Activated T-cell treated with anti-CD3 and anti-CD28 coated beads, Interleukin-2, amount 50 U/mL, for 48 hours (primary cell): ENCODE measurements around the gene DOCK11.

Source experiments
- DNase-seq, 2 experiments: peaks; one replicate each; pipeline ENCODE4 v3.0.0-alpha.2; 2020

The DOCK11 gene

DNA sequence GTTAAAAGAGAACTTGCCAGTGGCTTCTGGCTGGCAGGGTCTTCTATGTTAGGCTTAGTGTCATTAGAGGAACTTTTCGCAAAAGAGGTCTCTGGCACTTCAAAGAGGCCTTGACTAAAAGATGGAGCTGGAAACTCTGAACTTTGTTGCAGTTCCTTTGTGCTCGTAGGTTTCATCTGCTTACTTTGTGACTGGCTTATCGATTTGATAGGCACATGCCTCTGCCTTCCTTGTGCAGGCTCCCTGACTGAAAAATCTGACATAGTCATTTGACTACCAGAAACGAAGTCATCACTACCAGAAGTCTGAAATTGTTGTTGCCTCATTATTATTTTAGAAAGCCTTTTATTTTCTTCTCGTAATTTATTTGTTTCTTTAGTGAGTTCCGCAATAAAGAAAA is 137.9 kb downstream of the DOCK11 start:
- no peak for DNase-seq

DNA sequence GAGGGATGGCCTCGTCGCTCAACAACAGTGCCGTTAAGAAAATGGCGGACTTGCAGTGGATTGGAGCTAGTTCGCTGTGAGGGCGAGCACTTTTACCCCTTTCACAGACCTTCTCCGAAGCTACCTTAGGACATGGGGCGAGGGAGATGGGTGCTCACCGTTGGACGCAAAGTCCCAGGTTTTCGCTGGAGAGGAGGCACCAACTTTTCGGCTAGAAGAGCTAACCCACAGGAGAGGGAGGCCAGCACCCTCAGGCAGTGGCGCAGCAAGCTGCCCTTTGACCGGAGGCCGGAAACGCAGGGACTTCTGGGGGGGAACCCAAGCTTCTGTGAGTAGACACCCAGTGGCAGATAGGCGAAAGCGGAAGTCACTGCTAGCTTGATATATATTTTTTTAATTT is 138.7 kb downstream of the DOCK11 start:
- no peak for DNase-seq

DNA sequence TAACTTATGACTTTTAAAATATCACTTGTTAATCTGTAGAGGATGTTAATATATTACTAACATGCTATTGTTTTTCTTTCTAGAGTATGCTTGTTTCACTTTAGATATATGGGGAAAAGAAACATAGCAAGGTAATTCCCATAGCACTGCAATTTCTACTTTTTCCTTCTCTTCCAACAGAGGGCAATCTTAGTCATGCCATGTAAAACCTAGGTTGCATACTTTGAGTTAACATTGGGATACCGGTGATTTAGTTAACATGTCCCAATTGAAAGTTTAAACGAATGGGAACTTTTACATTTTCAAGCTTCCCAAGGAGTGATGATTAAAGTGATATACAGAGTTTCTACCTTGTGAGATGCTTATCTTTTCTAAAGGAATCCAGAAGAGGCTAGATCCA is 142.4 kb downstream of the DOCK11 start:
- no peak for DNase-seq

DNA sequence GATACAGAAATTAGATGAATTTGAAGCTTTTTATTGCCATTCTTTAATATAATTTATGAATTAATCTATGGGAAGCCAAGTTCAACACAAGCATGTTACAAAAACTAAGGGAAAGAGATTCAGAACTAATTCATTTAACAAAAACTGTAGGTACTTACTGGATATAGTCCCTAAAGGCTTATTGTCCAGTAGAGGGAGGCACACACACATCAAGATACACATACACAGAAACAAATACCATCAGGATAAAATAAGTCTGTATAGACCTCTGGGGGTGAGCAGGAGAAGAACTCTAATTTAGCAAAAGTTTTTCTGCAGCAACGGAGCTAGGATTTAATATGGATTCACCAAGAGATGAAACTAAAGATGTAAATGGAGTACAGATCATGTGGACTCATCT is 148.8 kb downstream of the DOCK11 start:
- no peak for DNase-seq

DNA sequence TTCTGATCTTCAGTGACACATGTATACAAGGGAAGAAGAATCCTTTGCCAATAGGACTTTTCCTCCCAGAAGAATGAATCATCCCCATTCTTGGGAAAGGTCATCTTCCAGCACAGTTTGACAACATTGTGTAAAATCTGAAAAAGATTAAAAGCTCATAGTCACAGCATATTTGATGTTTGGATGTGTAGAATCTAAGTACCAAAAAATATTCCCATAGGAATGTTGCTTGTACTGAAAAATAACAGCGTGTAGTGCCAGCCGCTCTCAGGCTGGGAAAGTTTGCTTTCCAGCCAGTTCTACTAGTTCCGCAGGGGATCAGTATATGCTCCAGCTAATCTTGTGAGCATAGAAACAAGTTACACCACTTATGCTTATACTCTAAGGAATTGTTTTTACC is 157.1 kb downstream of the DOCK11 start:
- DNase-seq = no peak

DNA sequence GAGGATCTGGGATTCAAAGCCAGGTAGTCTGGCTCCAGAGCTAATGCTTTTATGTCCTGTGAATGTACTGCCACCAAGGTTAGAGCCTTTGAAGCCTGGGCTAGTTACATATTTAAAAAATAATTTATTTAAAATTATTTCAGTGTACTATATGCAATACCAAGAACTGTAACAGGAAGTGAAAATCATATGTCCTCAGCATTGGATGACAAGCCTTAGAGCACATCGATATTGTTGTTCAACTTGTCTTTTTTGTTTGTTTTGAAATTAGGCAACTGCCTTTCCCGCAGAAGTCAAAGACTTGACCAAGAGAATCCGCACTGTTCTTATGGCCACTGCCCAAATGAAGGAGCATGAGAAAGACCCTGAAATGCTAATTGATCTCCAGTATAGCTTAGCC is 158.7 kb downstream of the DOCK11 start:
- DNase-seq = no peak

DNA sequence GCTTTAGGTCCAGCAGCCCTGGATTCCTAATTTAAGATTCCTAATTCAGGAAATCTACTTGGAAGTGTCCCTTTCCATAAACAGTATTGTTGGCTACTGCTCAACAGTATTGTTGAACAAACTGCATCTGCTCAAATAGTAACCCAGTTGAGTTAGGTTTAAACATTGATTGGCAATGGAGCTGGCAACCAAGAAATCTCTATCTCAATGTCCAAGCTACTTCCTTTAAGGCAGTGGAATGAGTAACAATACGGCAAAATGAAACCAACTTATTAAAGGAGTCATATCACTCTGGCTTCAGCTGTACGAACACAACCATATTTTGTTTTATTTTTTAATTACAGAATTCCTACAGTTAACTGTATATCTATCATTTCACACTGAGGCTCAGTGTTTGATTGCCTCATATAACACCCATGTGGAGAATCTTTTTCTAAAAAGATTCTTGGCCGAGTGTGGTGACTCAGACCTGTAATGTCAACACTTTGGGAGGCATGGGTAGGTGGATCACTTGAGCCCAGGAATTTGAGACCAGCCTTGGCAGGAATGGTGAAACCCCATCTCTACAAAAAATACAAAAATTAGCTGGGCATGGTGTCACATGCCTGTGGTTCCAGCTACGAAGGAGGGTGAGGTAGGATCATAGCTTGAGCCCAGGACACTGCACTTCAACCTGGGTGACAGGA is 160.1 kb downstream of the DOCK11 start:
- no peak for DNase-seq

GRCh38 chrX:118657413-118657812 is 161.8 kb downstream of the DOCK11 start:
- DNase-seq = no peak

- DNase-seq = no peak
Observed at GRCh38 chrX:118660085-118660484, 164.5 kb downstream of the DOCK11 start.

- DNase-seq = no peak
Observed at GRCh38 chrX:118665204-118665603, 169.6 kb downstream of the DOCK11 start.

DNA sequence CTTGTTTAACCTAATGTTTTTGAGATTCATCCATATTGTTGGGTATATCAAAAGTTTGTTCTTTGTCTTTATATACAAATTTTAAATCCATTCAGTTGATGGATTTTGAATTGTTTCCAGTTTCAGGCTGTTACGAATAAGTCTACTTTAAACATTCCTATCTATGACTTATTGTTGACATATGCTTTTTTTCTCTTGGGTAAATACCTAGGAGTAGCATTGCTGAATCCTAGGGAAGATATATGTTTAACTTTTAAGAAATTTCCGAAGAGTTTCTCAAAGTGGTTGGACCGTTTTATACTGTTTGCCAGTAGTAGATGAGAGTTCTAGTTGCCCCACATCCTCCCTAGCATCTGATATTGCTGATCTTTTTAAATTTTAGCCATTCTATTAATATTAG is 170.9 kb downstream of the DOCK11 start:
- DNase-seq = no peak

- no peak for DNase-seq
Observed at GRCh38 chrX:118669435-118669834, 173.8 kb downstream of the DOCK11 start.

DNA sequence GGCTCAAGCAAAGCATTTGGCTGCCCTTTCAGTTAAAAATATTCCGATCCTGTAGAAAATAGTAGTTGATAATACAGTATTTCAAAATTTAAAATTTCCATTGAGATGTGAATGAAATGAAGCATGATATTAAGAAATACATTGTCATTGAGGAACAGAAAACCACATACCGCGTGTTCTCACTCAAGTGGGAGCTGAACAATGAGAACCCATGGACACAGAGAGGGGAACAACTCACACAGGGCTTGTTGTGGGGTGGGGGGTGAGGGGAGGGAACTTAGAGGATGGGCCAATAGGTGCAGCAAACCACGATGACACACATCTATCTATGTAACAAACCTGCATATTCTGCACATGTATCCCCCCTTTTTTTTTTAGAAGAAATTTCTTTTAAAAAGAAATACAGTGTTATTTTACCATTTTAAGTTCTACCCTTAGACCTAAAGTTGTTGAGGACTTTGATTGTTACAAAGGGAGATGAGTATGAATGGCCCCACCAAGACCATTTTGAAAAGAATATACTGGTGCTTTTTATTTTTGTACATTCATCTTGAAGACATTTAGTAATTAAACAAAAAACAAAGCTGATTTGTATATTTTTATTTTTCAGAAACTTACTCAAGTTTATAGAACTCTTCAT is 179.8 kb downstream of the DOCK11 start:
- DNase-seq = no peak

- no peak for DNase-seq
Observed at GRCh38 chrX:118675966-118676349, 180.3 kb downstream of the DOCK11 start.

GRCh38 chrX:118677318-118677717 is 181.7 kb downstream of the DOCK11 start:
- no peak for DNase-seq

GRCh38 chrX:118679290-118679689 is 183.7 kb downstream of the DOCK11 start:
- DNase-seq = no peak

DNA sequence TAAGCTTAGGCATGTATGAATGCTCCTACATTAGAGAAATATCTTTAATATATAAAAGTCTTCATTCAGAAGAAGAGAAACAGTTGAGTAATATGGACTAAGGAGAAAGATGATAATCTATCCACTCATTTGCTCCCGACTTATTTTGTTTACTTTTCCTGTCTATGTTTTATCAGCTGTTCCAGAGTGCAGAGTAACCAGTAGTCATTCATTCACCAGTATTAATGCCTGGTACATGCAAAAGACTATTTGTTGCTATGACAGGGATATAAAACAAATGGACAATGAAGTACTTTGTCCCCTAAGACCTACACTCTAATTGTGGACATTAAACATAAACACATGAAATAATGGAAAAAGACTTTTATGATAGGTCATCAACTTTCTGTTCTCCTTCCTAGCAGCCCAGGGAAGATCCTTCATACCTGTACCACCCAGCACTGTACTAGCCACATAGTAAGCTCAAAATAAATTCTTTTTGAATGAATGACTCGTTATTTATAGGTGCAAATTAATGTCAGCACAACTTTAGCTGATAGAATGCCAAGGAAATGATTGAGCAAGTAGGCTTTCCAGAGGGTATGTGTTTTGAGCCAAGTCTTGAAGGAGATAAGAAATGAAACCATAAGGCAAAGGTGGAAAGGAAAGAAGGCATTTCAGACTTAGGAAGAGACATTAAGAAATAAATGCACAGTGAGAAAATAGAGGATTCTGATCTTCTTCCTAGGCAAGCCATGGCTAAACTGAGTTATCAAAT is 186.8 kb downstream of the DOCK11 start:
- no peak for DNase-seq

DNA sequence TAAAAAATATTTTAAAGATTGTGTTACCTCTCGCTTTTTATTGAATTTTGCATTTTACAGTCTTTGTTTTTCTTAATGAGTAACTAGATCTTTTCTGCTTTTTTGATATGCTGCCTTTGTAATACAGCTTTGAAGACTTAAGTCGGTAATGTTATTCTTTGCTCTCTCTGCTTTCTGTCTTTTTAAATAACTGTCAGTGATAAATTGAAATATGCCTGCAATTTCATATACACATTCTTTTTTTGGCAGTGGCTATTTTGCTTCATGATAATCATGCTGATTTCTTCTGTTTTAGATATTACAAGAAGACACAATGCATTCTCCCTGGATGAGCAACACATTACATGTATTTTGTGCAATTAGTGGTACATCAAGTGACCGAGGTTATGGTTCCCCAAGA is 189.8 kb downstream of the DOCK11 start:
- no peak for DNase-seq

GRCh38 chrX:118688935-118689334 is 193.3 kb downstream of the DOCK11 start:
- DNase-seq = no peak

DNA sequence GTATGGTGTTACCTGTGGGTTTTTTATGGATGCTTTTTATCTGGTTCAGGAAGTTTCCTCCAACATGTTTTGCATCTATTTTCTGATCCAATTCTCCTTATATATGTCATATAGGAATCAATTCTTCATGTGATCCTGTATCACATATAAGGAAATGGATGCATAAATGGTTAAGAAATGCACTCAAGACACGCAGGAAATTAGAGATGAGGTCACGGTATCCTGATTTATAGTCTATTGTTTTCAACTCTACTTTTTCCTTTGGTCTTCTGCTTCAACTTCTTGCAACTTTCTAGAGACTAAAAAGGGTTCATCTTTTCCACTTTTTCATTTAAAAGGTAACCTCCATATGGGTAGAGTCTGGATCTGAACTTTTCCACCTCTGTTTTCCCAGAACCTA is 198.2 kb downstream of the DOCK11 start:
- DNase-seq = no peak

DNA sequence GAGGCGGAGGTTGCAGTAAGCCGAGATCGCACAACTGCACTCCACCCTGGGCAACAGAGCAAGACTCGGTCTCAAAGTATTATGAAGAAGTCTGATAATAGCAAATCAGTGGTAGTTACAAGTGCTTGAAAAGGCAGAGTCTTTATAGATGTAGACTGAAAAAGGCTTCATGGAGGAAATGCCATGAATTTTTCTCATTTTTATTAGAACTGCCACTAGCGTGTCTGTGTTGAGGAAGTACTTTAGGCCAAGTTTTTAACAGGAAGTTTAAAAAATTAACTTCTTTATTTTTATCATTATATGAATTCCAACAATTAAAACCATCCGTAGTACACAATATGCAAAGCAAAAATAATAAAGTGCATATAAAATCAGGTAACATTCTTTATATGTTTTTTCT is 199.0 kb downstream of the DOCK11 start:
- DNase-seq = no peak

DNA sequence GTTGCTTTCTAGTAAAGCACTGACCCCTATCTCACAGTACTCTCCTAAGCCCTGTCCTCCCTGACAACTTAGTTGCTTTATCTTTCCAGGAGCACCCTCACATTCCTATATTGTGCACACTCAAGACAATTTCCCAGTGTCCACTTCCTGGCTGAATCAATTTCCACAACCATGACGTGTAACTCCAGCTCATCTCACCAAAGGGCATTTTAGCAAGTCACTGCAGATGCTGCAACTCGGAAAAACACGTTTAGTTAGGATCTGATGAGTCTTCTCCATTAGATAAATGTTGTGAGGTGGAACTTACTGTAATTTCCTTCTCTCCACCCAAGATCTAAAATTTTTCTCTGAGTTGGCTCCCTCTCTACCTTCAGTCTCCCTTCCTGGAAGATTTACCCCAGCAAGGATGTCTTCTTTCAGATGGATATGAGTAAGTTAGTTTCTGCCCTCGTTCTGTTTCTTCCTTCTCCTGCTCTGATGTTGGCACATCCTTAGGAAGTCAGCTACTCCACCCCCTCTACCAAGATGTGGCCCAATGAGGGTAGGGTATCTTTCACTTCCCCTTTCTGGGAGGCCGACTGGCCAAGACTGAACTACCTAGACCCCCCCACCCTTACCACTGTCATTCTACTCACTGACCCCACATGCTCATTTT is 203.0 kb downstream of the DOCK11 start:
- no peak for DNase-seq

- DNase-seq = no peak
Observed at GRCh38 chrX:118702741-118703140, 207.1 kb downstream of the DOCK11 start.

DNA sequence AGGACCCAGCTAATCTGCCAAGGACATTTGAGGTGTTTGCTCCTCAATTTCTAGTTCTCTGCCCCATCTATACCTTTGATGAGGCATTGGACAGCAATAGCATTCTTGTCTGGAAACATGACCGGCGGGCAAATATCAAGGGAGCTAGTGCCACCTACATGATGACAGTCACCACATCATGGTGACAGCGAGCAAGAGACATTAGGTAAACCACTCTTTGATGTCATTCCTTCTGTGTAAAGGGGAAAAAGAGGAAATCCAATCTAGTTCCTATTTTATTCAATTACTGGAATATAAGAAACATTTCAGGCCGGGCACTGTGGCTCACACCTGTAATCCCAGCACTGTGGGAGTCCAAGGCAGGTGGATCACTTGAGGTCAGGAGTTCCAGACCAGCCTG is 211.1 kb downstream of the DOCK11 start:
- no peak for DNase-seq
